Measurements from ENCODE around the gene ZBED3.

GRCh38 chr5:77033338-77033737 lies 53.7 kb downstream of the ZBED3 start:
- TF ChIP-seq RAD21 (conservative IDR thresholded peaks at IDR 0.05) (no peak), CTCF (IDR thresholded peaks at IDR 0.05; ENCODE audit: poor library complexity, severe bottlenecking) (no peak), MXI1 (conservative IDR thresholded peaks at IDR 0.05; ENCODE audit: poor library complexity, severe bottlenecking) (no peak), REST (IDR thresholded peaks at IDR 0.05; ENCODE audit: borderline replicate concordance) (no peak), POLR2AphosphoS5 (IDR thresholded peaks at IDR 0.05) (no peak)
